MM.1S (cell line): Measurements from ENCODE around the gene ENTPD8.
A peak's percentile ranks its signal among the peaks of the same experiment; 100 is the strongest.
"Not testable (repeated sequence)": the region's sequence is repeated elsewhere in the genome, so short reads cannot be mapped to it uniquely, and the experiment has no call there.

Experiments
- DNase-seq: peaks from one replicate; pipeline ENCODE4 v3.0.0-alpha.2; 2015
- H2AFZ ChIP-seq: fragments of 300-600 bp; sonication (generic); 2 replicates; pipeline ENCODE4 v1.6.0; 2016; ENCODE audit warnings: antibody characterized with exemption, low read length
- H3F3A ChIP-seq: fragments of 300-600 bp; sonication (generic); 2 replicates; pipeline ENCODE4 v1.6.1; 2016; ENCODE audit warnings: mild to moderate bottlenecking, antibody characterized with exemption, low read length, moderate library complexity, mixed read lengths; ENCODE audit not compliant: insufficient read depth
- H3K27ac ChIP-seq: fragments of 300-600 bp; sonication (generic); 2 replicates; pipeline ENCODE4 v1.5.1; 2016; ENCODE audit warnings: mild to moderate bottlenecking, low read length
- H3K27me3 ChIP-seq: fragments of 300-600 bp; sonication (generic); replicated peaks from 2 replicates; pipeline ENCODE4 v1.6.0; 2016; ENCODE audit warnings: low read length; ENCODE audit not compliant: insufficient read depth
- H3K36me3 ChIP-seq: fragments of 300-600 bp; sonication (generic); replicated peaks from 2 replicates; pipeline ENCODE4 v1.6.1; 2016; ENCODE audit warnings: mild to moderate bottlenecking, low read length, mixed read lengths; ENCODE audit not compliant: insufficient read depth
- H3K4me1 ChIP-seq: fragments of 300-600 bp; sonication (generic); 2 replicates; pipeline ENCODE4 v1.6.1; 2016; ENCODE audit warnings: low read length, mixed read lengths
- H3K4me2 ChIP-seq: fragments of 300-600 bp; sonication (generic); 2 replicates; pipeline ENCODE4 v1.6.0; 2016; ENCODE audit warnings: low read depth, low read length
- H3K4me3 ChIP-seq: fragments of 300-600 bp; sonication (generic); 2 replicates; pipeline ENCODE4 v1.5.1; 2016; ENCODE audit warnings: low read length, mixed read lengths
- H3K79me2 ChIP-seq: fragments of 300-600 bp; sonication (generic); 2 replicates; pipeline ENCODE4 v1.6.1; 2016; ENCODE audit warnings: mixed run types, low read length, mixed read lengths
- H3K9ac ChIP-seq: fragments of 300-600 bp; sonication (generic); 2 replicates; pipeline ENCODE4 v1.6.1; 2016; ENCODE audit warnings: low read length, mixed read lengths
- H3K9me2 ChIP-seq: fragments of 300-600 bp; sonication (generic); replicated peaks from 2 replicates; pipeline ENCODE4 v1.6.1; 2016; ENCODE audit warnings: mild to moderate bottlenecking, low read length, mixed read lengths; ENCODE audit not compliant: insufficient read depth
- H3K9me3 ChIP-seq: fragments of 300-600 bp; sonication (generic); replicated peaks from 2 replicates; pipeline ENCODE4 v1.6.1; 2016; ENCODE audit warnings: mild to moderate bottlenecking, low read length, mixed read lengths; ENCODE audit not compliant: insufficient read depth
- H4K20me1 ChIP-seq: fragments of 300-600 bp; sonication (generic); 2 replicates; pipeline ENCODE4 v1.6.1; 2016; ENCODE audit warnings: mild to moderate bottlenecking, low read length, moderate library complexity, mixed read lengths; ENCODE audit not compliant: insufficient read depth
- EZH2 ChIP-seq: fragments of 300-600 bp; sonication (generic); optimal IDR thresholded peaks from 2 replicates; pipeline ENCODE3; 2017; ENCODE audit warnings: low read depth, mild to moderate bottlenecking, antibody characterized with exemption, low read length, mixed read lengths
- EZH2phosphoT487 ChIP-seq: fragments of 300-600 bp; sonication (generic); IDR thresholded peaks from 2 replicates; pipeline ENCODE4 v1.6.1; 2018; ENCODE audit warnings: antibody characterized with exemption, low read length
- TF ChIP-seq, protein P1 (sequence below): fragments of 300-600 bp; sonication (generic); IDR thresholded peaks from 2 replicates; pipeline ENCODE4 v1.5.1; 2016; ENCODE audit warnings: antibody characterized with exemption, low read length, mixed read lengths

The ENTPD8 gene

DNA sequence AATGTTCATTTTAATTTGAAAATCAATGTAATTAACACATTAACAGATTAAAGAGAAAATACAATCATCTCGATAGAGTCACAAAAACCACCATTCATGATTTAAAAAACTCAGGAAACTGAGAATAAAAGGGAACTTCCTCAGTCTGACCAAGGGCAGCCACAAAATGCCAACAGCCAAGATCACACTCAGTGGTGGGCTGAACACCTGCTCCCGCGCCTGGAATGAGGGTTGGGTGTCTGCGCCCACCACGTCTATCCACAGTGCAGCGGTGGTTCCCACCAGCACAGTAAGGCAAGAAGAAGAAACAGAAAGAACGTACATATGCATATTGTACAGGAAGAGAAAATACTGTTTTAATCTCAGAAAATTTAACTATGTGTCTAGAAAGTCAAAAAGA is 29.6 kb upstream of the ENTPD8 start:
- H3K27me3 ChIP-seq = peaks cover 19% of the 10 kb centered on the region
- no peak for DNase-seq
- 0 out of 2 replicates have a peak, but pooled peaks cover 4% of the 10 kb centered on the region for H3F3A ChIP-seq
- no peaks in the 10 kb centered on the region for H3K36me3 ChIP-seq
- H3K9me3 ChIP-seq = no peaks in the 10 kb centered on the region
- no peaks in the 10 kb centered on the region for H4K20me1 ChIP-seq
- H3K9ac ChIP-seq = no peak overlapping the region
- H3K79me2 ChIP-seq = no peaks in the 10 kb centered on the region
- peak overlapping the region; percentile 43; the same call in 1 of the 2 replicates for H2AFZ ChIP-seq
- no peak overlapping the region for H3K27ac ChIP-seq
- no peak for TF ChIP-seq EZH2phosphoT487
- TF ChIP-seq EZH2 = no peak
- TF ChIP-seq, protein P1, sequence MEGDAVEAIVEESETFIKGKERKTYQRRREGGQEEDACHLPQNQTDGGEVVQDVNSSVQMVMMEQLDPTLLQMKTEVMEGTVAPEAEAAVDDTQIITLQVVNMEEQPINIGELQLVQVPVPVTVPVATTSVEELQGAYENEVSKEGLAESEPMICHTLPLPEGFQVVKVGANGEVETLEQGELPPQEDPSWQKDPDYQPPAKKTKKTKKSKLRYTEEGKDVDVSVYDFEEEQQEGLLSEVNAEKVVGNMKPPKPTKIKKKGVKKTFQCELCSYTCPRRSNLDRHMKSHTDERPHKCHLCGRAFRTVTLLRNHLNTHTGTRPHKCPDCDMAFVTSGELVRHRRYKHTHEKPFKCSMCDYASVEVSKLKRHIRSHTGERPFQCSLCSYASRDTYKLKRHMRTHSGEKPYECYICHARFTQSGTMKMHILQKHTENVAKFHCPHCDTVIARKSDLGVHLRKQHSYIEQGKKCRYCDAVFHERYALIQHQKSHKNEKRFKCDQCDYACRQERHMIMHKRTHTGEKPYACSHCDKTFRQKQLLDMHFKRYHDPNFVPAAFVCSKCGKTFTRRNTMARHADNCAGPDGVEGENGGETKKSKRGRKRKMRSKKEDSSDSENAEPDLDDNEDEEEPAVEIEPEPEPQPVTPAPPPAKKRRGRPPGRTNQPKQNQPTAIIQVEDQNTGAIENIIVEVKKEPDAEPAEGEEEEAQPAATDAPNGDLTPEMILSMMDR = no peak
- H3K4me3 ChIP-seq = no peak overlapping the region
- H3K9me2 ChIP-seq = no peaks in the 10 kb centered on the region
- H3K4me1 ChIP-seq = peaks cover 6% of the 10 kb centered on the region
- H3K4me2 ChIP-seq = peak overlapping the region; percentile 33

DNA sequence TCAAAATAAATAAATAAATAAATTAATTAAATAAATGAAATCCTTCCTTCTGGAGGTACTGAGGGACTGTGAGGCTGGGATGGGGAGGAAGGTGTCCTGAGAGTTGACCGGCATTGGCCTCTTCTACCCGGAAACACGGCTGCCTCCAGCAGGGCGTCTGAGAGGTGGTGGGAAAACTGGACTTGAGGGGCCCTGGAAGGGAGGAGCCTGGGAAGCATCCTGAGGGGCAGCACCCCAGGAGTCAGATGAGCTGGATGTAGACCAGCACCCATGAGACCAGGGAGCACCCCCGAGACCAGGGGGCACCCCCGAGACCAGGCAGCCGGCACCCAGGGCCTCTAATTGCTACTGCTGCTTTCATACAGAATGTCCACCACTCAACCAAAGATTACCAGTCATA is 26.7 kb upstream of the ENTPD8 start:
- no peak for TF ChIP-seq EZH2
- TF ChIP-seq EZH2phosphoT487 = no peak
- TF ChIP-seq, protein P1 = no peak
- Histone ChIP-seq H4K20me1 (no peaks in the 10 kb centered on the region), H3K27ac (no peak overlapping the region), H3K9me2 (no peaks in the 10 kb centered on the region), H3F3A (0 out of 2 replicates have a peak, but pooled peaks cover 4% of the 10 kb centered on the region), H3K9ac (no peak overlapping the region), H3K4me3 (no peak overlapping the region), H3K4me2 (no peak overlapping the region), H3K4me1 (peaks cover 6% of the 10 kb centered on the region), H2AFZ (no peak overlapping the region), H3K27me3 (peaks cover 17% of the 10 kb centered on the region; the same call in 1 of the 2 replicates), H3K9me3 (no peaks in the 10 kb centered on the region), H3K79me2 (no peaks in the 10 kb centered on the region), H3K36me3 (no peaks in the 10 kb centered on the region)
- DNase-seq = no peak

DNA sequence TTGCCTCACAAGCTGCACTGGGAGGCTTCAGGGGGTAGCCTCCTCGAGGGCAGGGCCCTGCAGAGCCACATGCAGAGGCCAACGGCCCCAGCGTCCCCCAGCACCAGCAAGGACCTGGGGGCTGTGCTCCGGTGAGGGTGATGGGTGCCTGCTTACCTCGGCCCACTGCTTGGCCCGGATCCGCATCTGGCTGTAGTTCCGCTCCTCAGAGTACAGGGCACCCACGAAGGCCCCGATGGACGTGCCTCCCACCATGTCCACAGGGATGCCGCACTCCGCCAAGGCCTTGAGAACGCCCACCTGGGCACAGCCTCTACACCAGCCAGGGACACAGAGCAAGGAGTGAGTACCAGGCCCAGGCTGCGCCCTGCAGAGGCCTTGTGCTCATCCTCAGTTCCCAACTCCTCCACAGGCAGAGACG is 26.0 kb upstream of the ENTPD8 start:
- no peak overlapping the region for H2AFZ ChIP-seq
- no peaks in the 10 kb centered on the region for H3K9me2 ChIP-seq
- H3K79me2 ChIP-seq = no peaks in the 10 kb centered on the region
- no peak for DNase-seq
- H3K4me1 ChIP-seq = peaks cover 6% of the 10 kb centered on the region
- no peaks in the 10 kb centered on the region for H3K36me3 ChIP-seq
- H3K4me3 ChIP-seq = no peak overlapping the region
- H3K27me3 ChIP-seq = peaks cover 18% of the 10 kb centered on the region; the same call in 1 of the 2 replicates
- no peaks in the 10 kb centered on the region for H4K20me1 ChIP-seq
- H3K27ac ChIP-seq = no peak overlapping the region
- no peak overlapping the region for H3K9ac ChIP-seq
- 0 out of 2 replicates have a peak, but pooled peaks cover 4% of the 10 kb centered on the region for H3F3A ChIP-seq
- TF ChIP-seq, protein P1 = no peak
- TF ChIP-seq EZH2phosphoT487 (no peak), EZH2 (no peak)
- H3K4me2 ChIP-seq = no peak overlapping the region
- H3K9me3 ChIP-seq = no peaks in the 10 kb centered on the region

DNA sequence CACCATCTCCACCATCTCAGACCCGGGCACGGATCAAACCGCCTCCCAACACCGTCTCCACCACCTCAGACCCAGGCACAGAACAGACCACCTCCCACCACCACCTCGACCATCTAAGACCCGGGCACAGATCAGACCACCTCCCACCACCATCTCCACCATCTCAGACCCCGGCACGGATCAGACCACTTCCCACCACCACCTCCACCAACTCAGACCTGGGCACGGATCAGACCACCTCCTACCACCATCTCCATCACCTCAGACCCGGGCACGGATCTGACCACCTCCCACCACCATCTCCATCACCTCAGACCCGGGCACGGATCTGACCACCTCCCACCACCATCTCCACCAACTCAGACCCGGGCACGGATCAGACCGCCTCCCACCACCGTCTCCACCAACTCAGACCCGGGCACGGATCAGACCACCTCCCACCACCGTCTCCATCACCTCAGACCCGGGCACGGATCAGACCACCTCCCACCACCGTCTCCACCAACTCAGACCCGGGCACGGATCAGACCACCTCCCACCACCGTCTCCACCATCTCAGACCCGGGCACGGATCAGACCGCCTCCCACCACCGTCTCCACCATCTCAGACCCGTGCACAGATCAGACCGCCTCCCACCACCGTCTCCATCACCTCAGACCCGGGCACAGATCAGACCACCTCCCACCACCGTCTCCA is 25.4 kb upstream of the ENTPD8 start:
- not testable (repeated sequence) for DNase-seq, H3K27ac ChIP-seq, H3F3A ChIP-seq, H2AFZ ChIP-seq, H3K4me3 ChIP-seq, H3K9me2 ChIP-seq, H3K9me3 ChIP-seq, H3K9ac ChIP-seq, H4K20me1 ChIP-seq, H3K4me2 ChIP-seq, H3K79me2 ChIP-seq, H3K4me1 ChIP-seq, H3K36me3 ChIP-seq
- peaks cover 21% of the 10 kb centered on the region; the same call in 1 of the 2 replicates for H3K27me3 ChIP-seq
